Lung (tissue), 12 donors: ENCODE results near the gene ARMC3. TPM values are rescaled to one million over a fixed set of nuclear protein-coding genes. Genes with fewer than 3 reads are reported as not detected.

Source experiments
- ATAC-seq: fragments of 200-7000 bp; cut with Tn5 transposase; one replicate; pipeline ENCODE4 v1.9.1; 2020; ENCODE audit warnings: moderate number of reproducible peaks; ENCODE audit not compliant: insufficient read depth, low FRiP score
- DNase-seq, 3 donors: peaks; one replicate each; pipeline ENCODE4 v3.0.0-alpha.2; 2013 to 2017
- H3K27ac ChIP-seq, 2 donors: one replicate each; pipeline ENCODE4 v1.5.1; 2013; ENCODE audit warnings: mild to moderate bottlenecking in 2 of 2, moderate library complexity in 2 of 2, control low read depth in 1 of 2, inconsistent platforms in 1 of 2, low read depth in 1 of 2, low read length in 1 of 2
- H3K27me3 ChIP-seq, 3 donors: one replicate each; pipeline ENCODE4 v1.5.1; 2013; ENCODE audit warnings: low read length in 2 of 3; ENCODE audit not compliant: control insufficient read depth in 3 of 3, insufficient read depth in 3 of 3
- H3K36me3 ChIP-seq, 4 donors: one replicate each; pipeline ENCODE4 v1.5.1; 2013; ENCODE audit warnings: low read length in 4 of 4, mild to moderate bottlenecking in 1 of 4, moderate library complexity in 1 of 4; ENCODE audit not compliant: control insufficient read depth in 4 of 4, insufficient read depth in 4 of 4
- H3K4me1 ChIP-seq, 5 donors: one replicate each; pipeline ENCODE4 v1.5.1; 2013; ENCODE audit warnings: low read length in 5 of 5, mild to moderate bottlenecking in 2 of 5, moderate library complexity in 1 of 5; ENCODE audit not compliant: control insufficient read depth in 5 of 5, insufficient read depth in 5 of 5
- H3K4me3 ChIP-seq: one replicate; pipeline ENCODE4 v1.5.1; 2013; ENCODE audit warnings: mild to moderate bottlenecking, control low read depth, moderate library complexity
- H3K9ac ChIP-seq, 2 donors: one replicate each; pipeline ENCODE4 v1.5.1; 2013; ENCODE audit warnings: low read length in 2 of 2, control low read depth in 1 of 2; ENCODE audit not compliant: insufficient read depth in 1 of 2
- H3K9me3 ChIP-seq, 4 donors: one replicate each; pipeline ENCODE4 v1.5.1; 2013; ENCODE audit warnings: low read length in 3 of 4, mild to moderate bottlenecking in 1 of 4, moderate library complexity in 1 of 4; ENCODE audit not compliant: control insufficient read depth in 4 of 4, insufficient read depth in 3 of 4
- WGBS, 2 donors: extraction: QIAGEN DNeasy Blood & Tissue Kit; methylation state at CpG; one replicate each; pipeline ENCODE4 v1.1.7; 2013; 5-methylcytosine and 5-hydroxymethylcytosine counted together
- polyA plus RNA-seq, 2 donors: library from polyadenylated mRNA; stranded (reverse); fragments of 200-250 nt; gene quantifications; one replicate each; pipeline ENCODE4 v1.2.1, GENCODE V29; 2013
- total RNA-seq, 2 donors: library from RNA; depleted of rRNA in 1 of 2; stranded (reverse); fragments of >200 nt in 1 of 2; gene quantifications; one replicate each; pipeline ENCODE4 v1.2.1, GENCODE V29; 2014 to 2021
- TF ChIP-seq, protein P1 (sequence below): IDR thresholded peaks from 2 replicates; pipeline ENCODE4 v1.5.1; 2012; ENCODE audit warnings: mild to moderate bottlenecking; ENCODE audit errors: control extremely low read depth, extremely low read depth
- donor health status: control.
- donor health status: control.
- donor health status: Bipolar disorder and iron deficiency.
- donor health status: healthy.
- donor health status: DM: yes; HTN: yes; CAD: no.

Gene ARMC3
- total and polyA plus RNA-seq, 4 donors = 4.0 to 32.8 (median 13.2) TPM

DNA sequence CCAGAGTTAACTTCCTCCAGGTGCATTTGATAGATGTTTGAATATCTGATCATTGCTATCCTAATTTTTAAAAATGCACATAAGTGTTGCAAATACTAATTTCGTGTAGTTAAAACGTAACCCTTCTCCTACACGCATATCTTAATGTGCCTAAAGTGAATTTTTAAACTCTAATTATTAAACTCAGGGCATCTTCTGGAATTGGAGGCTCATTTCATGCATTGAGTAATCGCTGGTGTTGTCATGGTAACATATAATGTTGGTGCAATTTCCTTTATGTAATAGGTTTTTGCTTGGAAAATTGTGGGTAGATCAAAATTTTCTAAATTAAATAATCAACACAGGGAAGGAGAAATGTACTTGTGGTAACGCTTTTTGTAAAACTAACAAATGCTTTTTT lies 56.2 kb downstream of the ARMC3 start:
- no peak overlapping the region for H3K9ac ChIP-seq
- 59 to 75% methylated on average over 5 of the region's 5 CpGs for WGBS, 2 donors
- no peak overlapping the region for H3K27ac ChIP-seq
- no peak for ATAC-seq
- no peak overlapping the region for H3K4me3 ChIP-seq
- peaks cover 0 to 1% (median 0%) of the 10 kb centered on the region in 5 donors for H3K4me1 ChIP-seq
- no peaks in the 10 kb centered on the region for H3K36me3 ChIP-seq
- H3K27me3 ChIP-seq = no peaks in the 10 kb centered on the region
- peak in 2 of 3 donors; percentile 60 to 68 for DNase-seq
- no peaks in the 10 kb centered on the region for H3K9me3 ChIP-seq
- TF ChIP-seq, protein P1, sequence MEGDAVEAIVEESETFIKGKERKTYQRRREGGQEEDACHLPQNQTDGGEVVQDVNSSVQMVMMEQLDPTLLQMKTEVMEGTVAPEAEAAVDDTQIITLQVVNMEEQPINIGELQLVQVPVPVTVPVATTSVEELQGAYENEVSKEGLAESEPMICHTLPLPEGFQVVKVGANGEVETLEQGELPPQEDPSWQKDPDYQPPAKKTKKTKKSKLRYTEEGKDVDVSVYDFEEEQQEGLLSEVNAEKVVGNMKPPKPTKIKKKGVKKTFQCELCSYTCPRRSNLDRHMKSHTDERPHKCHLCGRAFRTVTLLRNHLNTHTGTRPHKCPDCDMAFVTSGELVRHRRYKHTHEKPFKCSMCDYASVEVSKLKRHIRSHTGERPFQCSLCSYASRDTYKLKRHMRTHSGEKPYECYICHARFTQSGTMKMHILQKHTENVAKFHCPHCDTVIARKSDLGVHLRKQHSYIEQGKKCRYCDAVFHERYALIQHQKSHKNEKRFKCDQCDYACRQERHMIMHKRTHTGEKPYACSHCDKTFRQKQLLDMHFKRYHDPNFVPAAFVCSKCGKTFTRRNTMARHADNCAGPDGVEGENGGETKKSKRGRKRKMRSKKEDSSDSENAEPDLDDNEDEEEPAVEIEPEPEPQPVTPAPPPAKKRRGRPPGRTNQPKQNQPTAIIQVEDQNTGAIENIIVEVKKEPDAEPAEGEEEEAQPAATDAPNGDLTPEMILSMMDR = no peak

DNA sequence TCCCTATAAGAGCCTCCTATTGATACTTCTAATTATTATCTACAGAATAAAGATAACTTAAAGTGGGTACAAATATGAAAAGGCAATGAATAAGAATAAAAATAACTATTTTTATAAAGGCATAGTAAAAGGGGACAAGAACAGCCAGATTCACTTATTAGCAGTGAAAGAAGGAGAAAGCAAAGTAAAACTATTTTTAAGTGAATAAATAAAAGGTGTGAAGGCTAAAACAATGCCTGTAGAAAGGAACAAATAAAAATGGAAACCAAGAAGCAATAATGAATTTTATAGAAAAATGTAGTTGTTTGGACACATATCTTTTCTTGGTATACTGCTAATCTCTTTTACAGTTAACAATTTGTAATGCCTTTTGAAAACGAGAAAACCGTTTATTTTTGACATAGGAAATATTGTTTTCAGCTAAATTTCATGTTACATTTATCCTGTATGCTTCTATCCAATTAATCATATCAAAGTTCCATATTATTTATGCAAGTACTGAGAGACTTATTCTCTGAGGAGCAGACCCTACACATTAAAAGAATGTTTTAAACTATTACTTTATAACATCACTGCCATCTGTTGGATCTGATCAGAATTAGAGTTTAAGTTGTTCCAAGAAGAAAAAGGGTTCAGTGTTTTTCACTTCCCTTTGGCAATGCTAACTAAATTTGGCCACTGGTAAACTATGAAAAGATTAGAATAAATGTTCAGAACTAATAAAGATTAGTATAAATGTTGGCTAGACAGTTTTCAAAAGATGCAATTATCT lies 59.1 kb downstream of the ARMC3 start:
- ATAC-seq (no peak), DNase-seq (peak in 2 of 3 donors; percentile 79 to 81)
- Histone ChIP-seq H3K27ac (no peak overlapping the region), H3K4me1 (no peaks in the 10 kb centered on the region), H3K9ac (no peak overlapping the region), H3K4me3 (no peak overlapping the region), H3K36me3 (no peaks in the 10 kb centered on the region), H3K27me3 (peaks cover 0 to 2% (median 0%) of the 10 kb centered on the region in 3 donors), H3K9me3 (no peaks in the 10 kb centered on the region)
- TF ChIP-seq, protein P1 = peak; percentile 6
- WGBS, 2 donors = 39 to 45% methylated on average over 2 of the region's 2 CpGs

DNA sequence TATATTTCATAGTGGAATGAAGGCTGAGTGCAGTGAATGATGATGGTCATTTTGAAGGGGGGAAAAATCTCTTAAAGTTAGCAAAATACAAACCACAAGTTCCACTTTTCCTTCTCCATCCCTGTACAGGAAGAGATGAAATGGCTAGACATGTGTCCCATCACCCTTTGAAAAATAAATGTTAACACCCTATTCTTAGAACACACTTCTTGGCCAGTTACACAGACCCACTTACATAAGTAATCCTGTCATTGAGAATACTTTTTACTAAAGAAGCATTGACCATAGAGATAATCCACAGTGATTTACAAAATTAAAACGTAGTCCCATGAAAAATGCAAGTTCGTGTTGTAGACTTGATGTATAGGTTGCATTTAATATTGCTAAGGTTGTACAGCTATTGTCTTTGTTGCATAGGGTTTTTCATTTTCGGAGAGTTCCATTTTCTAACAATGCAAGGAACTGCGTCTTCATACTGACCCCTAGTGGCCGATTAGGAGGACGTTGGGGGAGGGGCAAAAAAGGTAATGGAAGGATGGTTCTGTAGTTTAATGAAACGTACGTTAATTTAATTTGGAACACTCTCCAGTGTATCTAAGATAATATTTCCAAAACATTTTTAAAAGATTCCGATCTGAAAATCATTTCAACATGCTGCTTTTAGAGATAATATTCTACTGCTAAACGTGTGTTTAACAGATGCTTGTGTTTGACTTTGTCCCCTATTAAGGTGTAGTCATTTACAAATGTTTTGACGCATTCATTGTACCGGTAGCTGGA lies 60.9 kb downstream of the ARMC3 start:
- peaks cover 0 to 5% (median 0%) of the 10 kb centered on the region in 5 donors for H3K4me1 ChIP-seq
- ATAC-seq (peak; percentile 91), DNase-seq (peak; percentile 60 to 86 (median 82))
- no peaks in the 10 kb centered on the region for H3K9me3 ChIP-seq
- H3K4me3 ChIP-seq = no peak overlapping the region
- 5 to 9% methylated on average over 12 of the region's 12 CpGs for WGBS, 2 donors
- peaks cover 0 to 2% (median 0%) of the 10 kb centered on the region in 3 donors for H3K27me3 ChIP-seq
- no peak overlapping the region for H3K27ac ChIP-seq
- H3K36me3 ChIP-seq = no peaks in the 10 kb centered on the region
- TF ChIP-seq, protein P1 = peak; percentile 89
- H3K9ac ChIP-seq = no peak overlapping the region
